ENCODE data around the gene IRX2. TPM values are rescaled to one million over a fixed set of nuclear protein-coding genes. Genes with fewer than 3 reads are reported as not detected.

IRX2 gene
- total and polyA plus RNA-seq, 2 donors (not counting 1 experiment from before 2014, with no cell fraction given): not detected

DNA sequence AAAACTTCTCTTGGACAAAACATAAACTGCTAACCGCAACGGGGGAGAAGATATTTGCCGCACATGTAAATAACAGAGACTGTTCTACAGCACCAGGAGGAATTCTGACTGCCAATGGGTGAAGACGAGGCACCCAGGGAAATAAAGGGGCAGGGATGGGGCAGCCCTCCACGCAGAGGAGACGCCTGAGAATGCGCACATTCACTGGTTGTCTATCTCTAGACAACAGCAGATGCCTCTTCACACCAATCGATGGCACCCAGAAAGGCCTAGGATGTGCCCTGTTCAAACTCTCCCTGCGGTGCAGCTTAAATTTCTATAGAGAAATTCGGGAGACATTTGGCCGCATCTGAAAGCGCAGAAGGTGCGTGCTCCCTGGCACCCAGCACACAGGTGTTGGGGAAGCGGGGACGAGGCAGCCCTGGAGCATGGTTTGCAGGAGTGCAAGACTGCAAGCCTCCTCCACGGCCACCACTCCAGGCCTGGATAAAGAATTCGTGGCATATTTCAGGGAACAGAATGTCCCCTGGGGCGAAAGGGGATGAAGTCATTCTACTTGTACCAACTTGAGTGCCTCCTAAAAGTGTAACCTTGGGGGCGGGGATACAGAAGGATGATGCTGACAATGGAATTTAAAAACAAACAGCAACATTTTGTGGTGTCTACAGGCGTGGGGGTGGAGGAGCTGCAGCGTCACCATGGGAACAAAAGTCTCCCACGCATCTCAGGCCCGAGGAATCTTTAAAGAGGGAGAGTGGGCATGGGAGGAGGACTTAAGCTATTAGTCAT lies 6.3 kb upstream of the IRX2 start:
- intact Hi-C loops (cut with micrococcal nuclease): no loop called here
- POLR2A ChIA-PET: no interaction called here
- H4K20me1 ChIP-seq (ENCODE audit: control insufficient read depth, insufficient read depth, low read length, poor library complexity, severe bottlenecking): no peaks in the 10 kb centered on the region
- WGBS (ENCODE audit: insufficient coverage): 12% methylated on average over 20 of the region's 23 CpGs
- Mint-ChIP-seq H3K4me3 (no peak overlapping the region), H3K27ac (no peak overlapping the region), H3K4me1 (peaks cover 11% of the 10 kb centered on the region), H3K27me3 (peaks cover 49% of the 10 kb centered on the region), H3K9me3 (ENCODE audit: insufficient read depth) (no peaks in the 10 kb centered on the region)
- no peak overlapping the region for H2AFZ ChIP-seq (ENCODE audit: insufficient read depth, low read depth, low read length, poor library complexity, severe bottlenecking)
- TF ChIP-seq, protein P1, sequence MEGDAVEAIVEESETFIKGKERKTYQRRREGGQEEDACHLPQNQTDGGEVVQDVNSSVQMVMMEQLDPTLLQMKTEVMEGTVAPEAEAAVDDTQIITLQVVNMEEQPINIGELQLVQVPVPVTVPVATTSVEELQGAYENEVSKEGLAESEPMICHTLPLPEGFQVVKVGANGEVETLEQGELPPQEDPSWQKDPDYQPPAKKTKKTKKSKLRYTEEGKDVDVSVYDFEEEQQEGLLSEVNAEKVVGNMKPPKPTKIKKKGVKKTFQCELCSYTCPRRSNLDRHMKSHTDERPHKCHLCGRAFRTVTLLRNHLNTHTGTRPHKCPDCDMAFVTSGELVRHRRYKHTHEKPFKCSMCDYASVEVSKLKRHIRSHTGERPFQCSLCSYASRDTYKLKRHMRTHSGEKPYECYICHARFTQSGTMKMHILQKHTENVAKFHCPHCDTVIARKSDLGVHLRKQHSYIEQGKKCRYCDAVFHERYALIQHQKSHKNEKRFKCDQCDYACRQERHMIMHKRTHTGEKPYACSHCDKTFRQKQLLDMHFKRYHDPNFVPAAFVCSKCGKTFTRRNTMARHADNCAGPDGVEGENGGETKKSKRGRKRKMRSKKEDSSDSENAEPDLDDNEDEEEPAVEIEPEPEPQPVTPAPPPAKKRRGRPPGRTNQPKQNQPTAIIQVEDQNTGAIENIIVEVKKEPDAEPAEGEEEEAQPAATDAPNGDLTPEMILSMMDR (IDR thresholded peaks at IDR 0.05): no peak
- TF ChIP-seq EZH2 (IDR thresholded peaks at IDR 0.05; ENCODE audit: borderline replicate concordance, insufficient read depth, low read depth, low read length, poor library complexity, severe bottlenecking): no peak
- peaks cover 0 to 42% (median 11%) of the 10 kb centered on the region in 4 experiments for H3K27me3 ChIP-seq (replicated peaks in 1 of 4; ENCODE audit: control extremely low read depth in 1 of 4, control insufficient read depth in 3 of 4, insufficient read depth in 4 of 4, low read length in 3 of 4)
- CTCF ChIA-PET: no interaction called here
- peaks cover 0 to 3% of the 10 kb centered on the region in 2 donors for H3K4me1 ChIP-seq (ENCODE audit: control insufficient read depth in 2 of 2, insufficient read depth in 2 of 2, low read length in 2 of 2)
- DNase-seq: no peak
- H3K9ac ChIP-seq (ENCODE audit: low read length): no peak overlapping the region
- H3K9me3 ChIP-seq (ENCODE audit: control extremely low read depth in 1 of 3, control insufficient read depth in 2 of 3, insufficient read depth in 1 of 3, low read length in 2 of 3): peaks cover 0 to 37% (median 0%) of the 10 kb centered on the region in 3 donors
- ATAC-seq (ENCODE audit: low read depth): no peak
- H3K4me3 ChIP-seq (ENCODE audit: control extremely low read depth in 1 of 5, extremely low read depth in 1 of 5, insufficient read depth in 1 of 5, low read depth in 2 of 5, low read length in 4 of 5): no peak overlapping the region
- H3K79me2 ChIP-seq (ENCODE audit: control insufficient read depth, insufficient read depth, low read length): no peaks in the 10 kb centered on the region
- no peak overlapping the region for H3K4me2 ChIP-seq (replicated peaks; ENCODE audit: low read depth, low read length, poor library complexity, severe bottlenecking)
- H3K27ac ChIP-seq (ENCODE audit: low read length in 2 of 2): no peak overlapping the region
- no peaks in the 10 kb centered on the region for H3K36me3 ChIP-seq (replicated peaks in 1 of 2; ENCODE audit: control extremely low read depth in 1 of 2, control insufficient read depth in 1 of 2, extremely low read depth in 1 of 2, insufficient read depth in 2 of 2, low read length in 1 of 2)
